Measurements from ENCODE around the gene OST4.

DNA sequence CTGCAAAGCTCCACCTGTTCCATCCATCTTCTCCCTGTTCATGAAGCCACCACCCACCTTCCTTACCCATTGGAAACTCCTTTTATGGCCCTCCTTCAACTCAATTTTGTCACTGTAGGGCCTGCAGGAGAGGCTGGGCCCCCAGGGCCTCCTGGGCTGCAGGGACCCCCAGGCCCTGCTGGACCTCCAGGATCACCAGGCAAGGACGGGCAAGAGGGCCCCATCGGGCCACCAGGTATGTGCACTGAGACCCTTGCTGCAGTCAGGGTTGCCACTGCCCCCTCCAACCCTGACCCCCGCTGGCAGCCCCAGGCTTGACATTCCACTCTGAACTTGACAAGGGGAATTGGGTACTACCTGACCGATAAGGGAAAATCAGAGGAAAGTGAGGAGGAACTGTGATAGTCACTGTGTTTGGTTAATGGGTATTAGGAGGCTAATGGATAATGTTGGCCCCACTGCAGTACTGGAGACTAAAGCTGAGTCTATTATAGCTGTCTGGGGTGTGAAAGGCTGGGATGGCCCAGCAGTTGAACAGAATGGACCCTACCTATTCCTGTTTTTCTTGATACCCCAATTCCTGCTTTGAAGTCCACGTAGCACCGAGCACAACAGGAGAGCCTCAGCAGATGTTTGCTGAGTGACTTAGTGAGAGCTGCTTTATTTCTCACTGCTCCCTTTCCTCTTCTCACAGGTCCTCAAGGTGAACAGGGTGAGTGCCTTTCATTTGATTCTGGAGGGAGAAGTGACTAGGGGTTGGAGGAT is 13.0 kb upstream of the OST4 start:
- TF ChIP-seq CTCF (IDR thresholded peaks at IDR 0.05) (no peak), POLR2A (IDR thresholded peaks at IDR 0.05) (no peak), POLR2AphosphoS5 (IDR thresholded peaks at IDR 0.05) (peak in 1 of 4 donors; percentile 15)

Data from sigmoid colon (tissue), 4 donors.